ENCODE data around the gene PSMG2. TPM values are rescaled to one million over a fixed set of nuclear protein-coding genes. Genes with fewer than 3 reads are reported as not detected.

Gene PSMG2
- polyA plus RNA-seq, 2 of the 4 experiments (the other 2 are of a cell fraction): 69.2 to 75.7 TPM

DNA sequence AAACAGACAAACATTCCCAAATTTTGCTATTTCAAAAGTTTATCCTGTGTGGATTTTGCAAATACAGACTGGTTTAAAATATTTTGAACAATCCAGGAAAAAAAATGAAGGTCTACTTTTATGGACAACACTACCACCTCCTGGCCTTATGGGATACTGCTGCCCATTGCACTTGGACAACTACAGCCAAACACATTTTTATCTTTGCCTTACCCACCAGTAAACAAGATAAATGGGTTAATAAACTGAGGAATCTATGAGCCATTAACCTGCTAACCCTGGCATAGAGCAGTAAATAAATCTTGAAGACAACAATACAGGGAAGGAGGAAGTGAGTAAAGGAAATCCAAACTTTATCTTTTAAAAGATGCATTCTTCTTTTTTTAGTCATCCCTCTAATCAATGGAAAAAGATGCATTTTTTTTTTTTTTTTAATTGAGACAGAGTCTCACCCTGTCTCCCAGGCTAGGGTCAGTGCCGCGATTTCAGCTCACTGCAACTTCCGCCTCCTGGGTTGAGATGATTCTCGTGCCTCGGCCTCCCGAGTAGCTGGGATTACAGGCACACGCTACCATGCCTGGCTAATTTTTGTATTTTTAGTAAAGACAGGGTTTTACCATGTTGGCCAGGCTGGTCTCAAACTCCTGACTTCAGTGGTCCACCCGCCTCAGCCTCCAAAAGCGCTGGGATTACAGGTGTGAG, 42.8 kb upstream of the PSMG2 start:
- Histone ChIP-seq H3K4me2 (no peak overlapping the region), H3K4me3 (no peak overlapping the region), H3K4me1 (peaks cover 9% of the 10 kb centered on the region; the same call in 1 of the 3 replicates), H3K9me3 (no peaks in the 10 kb centered on the region), H3K27ac (no peak overlapping the region)
- FAIRE-seq (no peak), DNase-seq (ENCODE audit: low read depth in 1 of 2, low spot score in 1 of 2) (peak; percentile 31 to 61), ATAC-seq (peak in 1 of 2 experiments; percentile 12; a peak in 1 of 6 replicates)
- POLR2A ChIA-PET: interaction anchor here (0.7 to 0.9 kb wide), 2 partner anchors 271 to 283 kb away, joined by 3 to 6 read pairs; partner anchors contain the start of gene AFG3L2
- CTCF ChIA-PET: interaction anchor here (0.6 to 4.3 kb wide), 11 partner anchors 9 to 283 kb away, joined by 3 to 90 read pairs (median 5); no protein-coding TSS in a partner anchor
- no peak for TF ChIP-seq JUN (IDR thresholded peaks at IDR 0.05)
- TF ChIP-seq RAD21 (conservative IDR thresholded peaks at IDR 0.05 in 1 of 2, IDR thresholded peaks at IDR 0.05 in 1 of 2): peak; percentile 81 to 86
- TF ChIP-seq, protein P1, sequence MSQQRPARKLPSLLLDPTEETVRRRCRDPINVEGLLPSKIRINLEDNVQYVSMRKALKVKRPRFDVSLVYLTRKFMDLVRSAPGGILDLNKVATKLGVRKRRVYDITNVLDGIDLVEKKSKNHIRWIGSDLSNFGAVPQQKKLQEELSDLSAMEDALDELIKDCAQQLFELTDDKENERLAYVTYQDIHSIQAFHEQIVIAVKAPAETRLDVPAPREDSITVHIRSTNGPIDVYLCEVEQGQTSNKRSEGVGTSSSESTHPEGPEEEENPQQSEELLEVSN (IDR thresholded peaks at IDR 0.05; ENCODE audit: borderline replicate concordance, low read depth): no peak
- TF ChIP-seq, protein P2, sequence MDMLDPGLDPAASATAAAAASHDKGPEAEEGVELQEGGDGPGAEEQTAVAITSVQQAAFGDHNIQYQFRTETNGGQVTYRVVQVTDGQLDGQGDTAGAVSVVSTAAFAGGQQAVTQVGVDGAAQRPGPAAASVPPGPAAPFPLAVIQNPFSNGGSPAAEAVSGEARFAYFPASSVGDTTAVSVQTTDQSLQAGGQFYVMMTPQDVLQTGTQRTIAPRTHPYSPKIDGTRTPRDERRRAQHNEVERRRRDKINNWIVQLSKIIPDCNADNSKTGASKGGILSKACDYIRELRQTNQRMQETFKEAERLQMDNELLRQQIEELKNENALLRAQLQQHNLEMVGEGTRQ (IDR thresholded peaks at IDR 0.05): no peak
- no peak for TF ChIP-seq BHLHE40 (IDR thresholded peaks at IDR 0.05; ENCODE audit: low read depth, low read length)
- TF ChIP-seq, protein P3, sequence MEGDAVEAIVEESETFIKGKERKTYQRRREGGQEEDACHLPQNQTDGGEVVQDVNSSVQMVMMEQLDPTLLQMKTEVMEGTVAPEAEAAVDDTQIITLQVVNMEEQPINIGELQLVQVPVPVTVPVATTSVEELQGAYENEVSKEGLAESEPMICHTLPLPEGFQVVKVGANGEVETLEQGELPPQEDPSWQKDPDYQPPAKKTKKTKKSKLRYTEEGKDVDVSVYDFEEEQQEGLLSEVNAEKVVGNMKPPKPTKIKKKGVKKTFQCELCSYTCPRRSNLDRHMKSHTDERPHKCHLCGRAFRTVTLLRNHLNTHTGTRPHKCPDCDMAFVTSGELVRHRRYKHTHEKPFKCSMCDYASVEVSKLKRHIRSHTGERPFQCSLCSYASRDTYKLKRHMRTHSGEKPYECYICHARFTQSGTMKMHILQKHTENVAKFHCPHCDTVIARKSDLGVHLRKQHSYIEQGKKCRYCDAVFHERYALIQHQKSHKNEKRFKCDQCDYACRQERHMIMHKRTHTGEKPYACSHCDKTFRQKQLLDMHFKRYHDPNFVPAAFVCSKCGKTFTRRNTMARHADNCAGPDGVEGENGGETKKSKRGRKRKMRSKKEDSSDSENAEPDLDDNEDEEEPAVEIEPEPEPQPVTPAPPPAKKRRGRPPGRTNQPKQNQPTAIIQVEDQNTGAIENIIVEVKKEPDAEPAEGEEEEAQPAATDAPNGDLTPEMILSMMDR (IDR thresholded peaks at IDR 0.05): peak; percentile 77
- TF ChIP-seq CEBPB (IDR thresholded peaks at IDR 0.05): no peak
- no peak for TF ChIP-seq HOXB5 (CRISPR knock-in tag; IDR thresholded peaks at IDR 0.05)
- peak; percentile 86 for TF ChIP-seq SMC3 (IDR thresholded peaks at IDR 0.05)
- WGBS (ENCODE audit: missing lambda C conversion rate): 70% methylated on average over 9 of the region's 9 CpGs

DNA sequence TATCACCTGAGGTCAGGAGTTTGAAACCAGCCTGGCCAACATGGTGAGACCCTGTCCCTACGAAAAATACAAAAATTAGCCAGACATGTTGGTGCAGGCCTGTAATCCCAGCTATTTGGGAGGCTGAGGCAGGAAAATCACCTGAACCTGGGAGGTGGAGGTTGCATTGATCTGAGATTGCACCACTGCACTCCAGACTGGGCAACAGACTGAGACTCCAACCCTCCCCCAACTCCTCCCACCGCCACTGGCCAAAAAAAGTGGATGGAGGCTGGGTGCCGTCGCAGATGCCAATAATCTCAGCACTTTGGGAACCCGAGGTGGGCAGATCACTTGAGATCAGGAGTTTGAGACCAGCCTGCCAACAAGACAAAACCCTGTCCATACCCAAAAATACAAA, 34.8 kb upstream of the PSMG2 start:
- ChIA-PET CTCF (interaction anchor here (1.4 to 9.9 kb wide), 2 partner anchors 8 to 275 kb away, joined by 5 to 98 read pairs; no protein-coding TSS in a partner anchor), POLR2A (interaction anchor here (0.7 kb wide), 1 partner anchor 208 kb away, joined by 14 read pairs; no protein-coding TSS in a partner anchor)
- FAIRE-seq: no peak
- H3K27ac ChIP-seq: no peak overlapping the region
- no peak for ATAC-seq
- TF ChIP-seq JUNB (IDR thresholded peaks at IDR 0.05) (no peak), CBX8 (IDR thresholded peaks at IDR 0.05) (no peak), HOXA7 (CRISPR knock-in tag; IDR thresholded peaks at IDR 0.05) (no peak), POLR2A (IDR thresholded peaks at IDR 0.05; ENCODE audit: low read length) (no peak), MAZ (IDR thresholded peaks at IDR 0.05; ENCODE audit: borderline replicate concordance, low read depth, low read length) (no peak), MAFK (IDR thresholded peaks at IDR 0.05; ENCODE audit: partially characterized antibody) (no peak), CHD4 (IDR thresholded peaks at IDR 0.05; ENCODE audit: borderline replicate concordance) (no peak), HEYL (CRISPR knock-in tag; IDR thresholded peaks at IDR 0.05) (no peak), RAD21 (conservative IDR thresholded peaks at IDR 0.05 in 1 of 2, IDR thresholded peaks at IDR 0.05 in 1 of 2) (no peak), JUN (IDR thresholded peaks at IDR 0.05) (no peak), HDAC2 (IDR thresholded peaks at IDR 0.05) (no peak), FOXS1 (CRISPR knock-in tag; IDR thresholded peaks at IDR 0.05) (no peak), NR3C1 (IDR thresholded peaks at IDR 0.05) (no peak)
- TF ChIP-seq, protein P4, sequence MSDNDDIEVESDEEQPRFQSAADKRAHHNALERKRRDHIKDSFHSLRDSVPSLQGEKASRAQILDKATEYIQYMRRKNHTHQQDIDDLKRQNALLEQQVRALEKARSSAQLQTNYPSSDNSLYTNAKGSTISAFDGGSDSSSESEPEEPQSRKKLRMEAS (IDR thresholded peaks at IDR 0.05): no peak
- TF ChIP-seq, protein P5, sequence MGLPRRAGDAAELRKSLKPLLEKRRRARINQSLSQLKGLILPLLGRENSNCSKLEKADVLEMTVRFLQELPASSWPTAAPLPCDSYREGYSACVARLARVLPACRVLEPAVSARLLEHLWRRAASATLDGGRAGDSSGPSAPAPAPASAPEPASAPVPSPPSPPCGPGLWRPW (IDR thresholded peaks at IDR 0.05): no peak
- TF ChIP-seq, protein P1 (IDR thresholded peaks at IDR 0.05; ENCODE audit: borderline replicate concordance, low read depth): no peak
- TF ChIP-seq, protein P2 (IDR thresholded peaks at IDR 0.05): no peak
- H3K4me2 ChIP-seq: no peak overlapping the region
- no peaks in the 10 kb centered on the region for H3K9me3 ChIP-seq
- H3K4me3 ChIP-seq: no peak overlapping the region
- no peak for DNase-seq (ENCODE audit: low read depth in 1 of 2, low spot score in 1 of 2)
- 78% methylated on average over 5 of the region's 5 CpGs for WGBS (ENCODE audit: missing lambda C conversion rate)
- H3K4me1 ChIP-seq: no peaks in the 10 kb centered on the region

Measured in A549 (cell line).